Measurements from ENCODE around the gene PCDHB4. TPM values are rescaled to one million over a fixed set of nuclear protein-coding genes. Genes with fewer than 3 reads are reported as not detected.
A peak's percentile ranks its signal among the peaks of the same experiment; 100 is the strongest.

Gene PCDHB4
- polyA plus RNA-seq, 3 donors, result not detected

DNA sequence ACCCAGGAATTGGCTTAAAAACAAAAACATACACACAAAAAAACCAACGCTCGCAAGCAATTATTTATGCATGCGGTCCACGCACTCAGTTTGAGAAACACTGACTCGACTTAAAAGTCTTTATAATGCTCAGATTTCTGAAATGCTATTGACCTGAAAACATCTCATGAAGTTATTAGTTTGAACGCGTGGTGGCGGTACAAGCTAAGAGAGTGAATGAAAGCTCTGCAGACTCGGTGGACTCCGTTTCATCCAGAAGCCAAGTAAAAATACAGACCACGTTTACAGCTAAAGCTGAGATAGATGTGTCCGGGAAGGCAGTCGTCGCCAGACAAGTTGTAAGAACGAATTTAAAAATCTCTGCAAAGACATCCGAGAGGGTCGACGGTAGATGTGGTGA lies 28.2 kb downstream of the PCDHB4 start, which contains the start of gene PCDHB6:
PCDHB6 (plus strand) TSS at position 246 of the 400 bp plus-strand sequence. CDS start 201 bp downstream, outside the sequence.
- Histone ChIP-seq H2AFZ (ENCODE audit: insufficient read depth, low read depth, low read length, poor library complexity, severe bottlenecking) (no peak within 1 kb of the TSS), H3K9ac (ENCODE audit: insufficient read depth, low read length, poor library complexity, severe bottlenecking) (no peak within 1 kb of the TSS), H3K27me3 (ENCODE audit: control insufficient read depth in 2 of 2, insufficient read depth in 2 of 2, low read length in 2 of 2) (no peaks in the 10 kb centered on the region), H3K4me3 (replicated peaks in 1 of 3; ENCODE audit: low read depth in 2 of 3, low read length in 3 of 3) (no peak within 1 kb of the TSS), H3K36me3 (replicated peaks in 1 of 2; ENCODE audit: control insufficient read depth in 1 of 2, insufficient read depth in 2 of 2, low read length in 2 of 2) (no peaks in the 10 kb centered on the region), H3K27ac (ENCODE audit: low read depth in 1 of 2, low read length in 2 of 2) (no peak within 1 kb of the TSS), H4K20me1 (ENCODE audit: insufficient read depth, low read length) (no peaks in the 10 kb centered on the region), H3K9me3 (replicated peaks in 1 of 2; ENCODE audit: control insufficient read depth in 1 of 2, insufficient read depth in 1 of 2, low read length in 2 of 2) (peaks cover 28 to 35% of the 10 kb centered on the region in 2 donors), H3K79me2 (ENCODE audit: insufficient read depth, low read length) (no peaks in the 10 kb centered on the region), H3K4me1 (ENCODE audit: control insufficient read depth in 1 of 2, insufficient read depth in 2 of 2, low read length in 2 of 2) (no peaks in the 10 kb centered on the region), H3K4me2 (replicated peaks; ENCODE audit: extremely low read depth, low read length, poor library complexity, severe bottlenecking) (no peak within 1 kb of the TSS)
- DNase-seq, result no peak
- TF ChIP-seq CTCF (IDR thresholded peaks at IDR 0.05), result no peak
- no peak within 1 kb of the TSS for H3K4me3 Mint-ChIP-seq
- no peaks in the 10 kb centered on the region for H3K36me3 Mint-ChIP-seq
- H3K9me3 Mint-ChIP-seq, result peaks cover 26 to 41% (median 36%) of the 10 kb centered on the region in 7 donors
- no peaks in the 10 kb centered on the region for H3K4me1 Mint-ChIP-seq
- WGBS (ENCODE audit: insufficient coverage), result 14% methylated on average over 13 of the region's 18 CpGs
- H3K27ac Mint-ChIP-seq, result peak within 1 kb of the TSS in 1 of 7 donors; percentile 9
- H3K27me3 Mint-ChIP-seq (ENCODE audit: low read depth in 3 of 3), result peaks cover 2 to 21% (median 12%) of the 10 kb centered on the region in 3 donors
- intact Hi-C loops (cut with micrococcal nuclease), result no loop called here

DNA sequence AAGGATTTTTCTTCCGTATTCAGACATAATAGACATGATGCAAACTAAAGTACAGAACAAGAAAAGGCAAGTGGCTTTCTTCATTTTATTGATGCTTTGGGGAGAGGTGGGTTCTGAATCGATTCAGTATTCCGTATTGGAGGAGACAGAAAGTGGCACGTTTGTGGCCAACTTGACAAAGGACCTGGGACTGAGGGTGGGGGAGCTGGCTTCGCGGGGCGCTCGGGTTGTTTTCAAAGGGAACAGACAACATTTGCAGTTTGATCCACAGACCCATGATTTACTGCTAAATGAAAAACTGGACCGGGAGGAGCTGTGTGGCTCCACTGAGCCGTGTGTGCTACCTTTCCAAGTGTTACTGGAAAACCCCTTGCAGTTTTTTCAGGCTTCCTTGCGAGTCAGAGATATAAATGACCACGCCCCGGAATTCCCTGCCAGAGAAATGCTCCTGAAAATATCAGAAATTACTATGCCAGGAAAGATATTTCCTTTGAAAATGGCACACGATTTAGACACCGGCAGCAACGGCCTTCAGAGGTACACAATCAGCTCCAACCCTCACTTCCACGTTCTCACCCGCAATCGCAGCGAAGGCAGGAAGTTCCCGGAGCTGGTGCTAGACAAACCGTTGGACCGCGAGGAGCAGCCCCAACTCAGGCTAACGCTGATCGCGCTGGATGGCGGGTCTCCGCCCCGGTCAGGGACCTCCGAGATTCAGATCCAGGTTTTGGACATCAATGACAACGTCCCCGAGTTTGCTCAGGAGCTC lies 28.8 kb downstream of the PCDHB4 start:
- 41% methylated on average over 32 of the region's 33 CpGs for WGBS (ENCODE audit: insufficient coverage)
- H4K20me1 ChIP-seq (ENCODE audit: insufficient read depth, low read length), result no peaks in the 10 kb centered on the region
- no peaks in the 10 kb centered on the region for H3K27me3 ChIP-seq (ENCODE audit: control insufficient read depth in 2 of 2, insufficient read depth in 2 of 2, low read length in 2 of 2)
- no peaks in the 10 kb centered on the region for H3K36me3 Mint-ChIP-seq
- intact Hi-C loops (cut with micrococcal nuclease), result no loop called here
- no peak overlapping the region for H3K27ac ChIP-seq (ENCODE audit: low read depth in 1 of 2, low read length in 2 of 2)
- peaks cover 2 to 19% (median 12%) of the 10 kb centered on the region in 3 donors for H3K27me3 Mint-ChIP-seq (ENCODE audit: low read depth in 3 of 3)
- peak overlapping the region in 1 of 7 donors; percentile 9 for H3K27ac Mint-ChIP-seq
- H3K4me3 Mint-ChIP-seq, result no peak overlapping the region
- no peaks in the 10 kb centered on the region for H3K36me3 ChIP-seq (replicated peaks in 1 of 2; ENCODE audit: control insufficient read depth in 1 of 2, insufficient read depth in 2 of 2, low read length in 2 of 2)
- no peaks in the 10 kb centered on the region for H3K79me2 ChIP-seq (ENCODE audit: insufficient read depth, low read length)
- peaks cover 31 to 41% of the 10 kb centered on the region in 2 donors for H3K9me3 ChIP-seq (replicated peaks in 1 of 2; ENCODE audit: control insufficient read depth in 1 of 2, insufficient read depth in 1 of 2, low read length in 2 of 2)
- no peak overlapping the region for H2AFZ ChIP-seq (ENCODE audit: insufficient read depth, low read depth, low read length, poor library complexity, severe bottlenecking)
- H3K9ac ChIP-seq (ENCODE audit: insufficient read depth, low read length, poor library complexity, severe bottlenecking), result no peak overlapping the region
- peaks cover 26 to 45% (median 39%) of the 10 kb centered on the region in 7 donors for H3K9me3 Mint-ChIP-seq
- no peak for TF ChIP-seq CTCF (IDR thresholded peaks at IDR 0.05)
- no peaks in the 10 kb centered on the region for H3K4me1 ChIP-seq (ENCODE audit: control insufficient read depth in 1 of 2, insufficient read depth in 2 of 2, low read length in 2 of 2)
- H3K4me1 Mint-ChIP-seq, result no peaks in the 10 kb centered on the region
- no peak overlapping the region for H3K4me2 ChIP-seq (replicated peaks; ENCODE audit: extremely low read depth, low read length, poor library complexity, severe bottlenecking)
- H3K4me3 ChIP-seq (replicated peaks in 1 of 3; ENCODE audit: low read depth in 2 of 3, low read length in 3 of 3), result no peak overlapping the region
- DNase-seq, result no peak
